Dendritic cell treated with granulocyte-macrophage colony-stimulating factor and Interleukin-4, amounts not matched to agents 40 ng/mL and 50 ng/mL, for 4 days (primary cell): Measurements from ENCODE around the gene CT47A1.
"Not testable (repeated sequence)": the region's sequence is repeated elsewhere in the genome, so short reads cannot be mapped to it uniquely, and the experiment has no call there.

Experiments
- H3K27ac Mint-ChIP-seq: one replicate; pipeline ENCODE4 v1.8.0; 2022; ENCODE audit warnings: mild to moderate bottlenecking, mixed read lengths
- H3K27me3 Mint-ChIP-seq: one replicate; pipeline ENCODE4 v1.8.0; 2022; ENCODE audit warnings: mild to moderate bottlenecking, mixed read lengths
- H3K36me3 Mint-ChIP-seq: one replicate; pipeline ENCODE4 v1.8.0; 2022; ENCODE audit warnings: low read depth, mixed read lengths
- H3K4me1 Mint-ChIP-seq: one replicate; pipeline ENCODE4 v1.8.0; 2022; ENCODE audit warnings: low read depth, mixed read lengths
- H3K4me3 Mint-ChIP-seq: one replicate; pipeline ENCODE4 v1.8.0; 2022; ENCODE audit warnings: mild to moderate bottlenecking, moderate library complexity, mixed read lengths
- H3K9me3 Mint-ChIP-seq: one replicate; pipeline ENCODE4 v1.8.0; 2022; ENCODE audit warnings: mixed read lengths
- intact Hi-C: fragments of 100-400 bp; cut with micrococcal nuclease; formaldehyde crosslinking; loops from one replicate; pipeline ENCODE4 v1.15.0; 2022

The CT47A1 gene

DNA sequence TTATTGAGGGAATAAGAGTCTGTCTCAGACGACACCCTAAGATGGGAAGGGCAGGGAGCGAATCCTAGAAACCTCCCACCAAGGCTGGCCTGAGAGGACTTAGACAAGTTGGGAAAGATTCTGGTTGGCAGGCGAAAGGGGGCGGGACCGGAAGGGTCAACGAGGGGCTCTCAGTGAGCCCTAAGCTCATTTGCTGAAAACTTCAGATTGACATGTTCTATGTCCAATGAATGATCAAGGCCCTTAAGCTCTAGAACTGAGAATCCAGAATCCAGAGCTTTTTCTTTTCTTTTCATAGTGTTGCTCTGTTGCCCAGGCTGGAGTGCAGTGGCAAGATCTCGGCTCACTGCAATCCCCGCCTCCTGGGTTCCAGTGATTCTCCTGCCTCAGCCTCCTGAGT lies at the start of gene CT47A1:
Gene CT47A1, minus strand, starts transcription at position 101 of the 400 bp plus-strand sequence. CDS start 231 bp downstream, outside the sequence.
- intact Hi-C loops, H3K9me3 Mint-ChIP-seq, H3K4me1 Mint-ChIP-seq, H3K27ac Mint-ChIP-seq, H3K4me3 Mint-ChIP-seq, H3K27me3 Mint-ChIP-seq, H3K36me3 Mint-ChIP-seq: not testable (repeated sequence)

DNA sequence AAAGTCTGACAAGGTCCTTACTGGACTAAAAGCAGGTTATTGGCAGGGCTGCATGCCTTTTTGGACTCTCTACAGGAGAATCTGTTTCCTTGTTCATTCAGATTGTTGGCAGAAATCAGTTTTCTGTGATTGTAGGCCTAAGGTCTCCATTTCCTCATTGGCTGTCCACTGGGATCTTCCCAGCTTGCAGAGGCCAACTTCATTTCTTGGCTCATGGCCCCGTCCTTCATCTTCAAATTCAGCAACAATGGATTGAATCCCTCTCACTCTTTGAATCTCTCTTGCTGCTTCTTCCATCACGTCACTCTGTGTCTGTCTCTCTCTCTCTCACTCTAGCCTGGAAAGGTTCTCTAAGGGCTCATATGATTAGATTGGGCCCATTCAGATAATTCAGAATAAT lies 47.0 kb upstream of the CT47A1 start:
- intact Hi-C loops: no loop called here
- H3K27ac Mint-ChIP-seq: no peak overlapping the region
- no peaks in the 10 kb centered on the region for H3K9me3 Mint-ChIP-seq
- no peaks in the 10 kb centered on the region for H3K27me3 Mint-ChIP-seq
- no peak overlapping the region for H3K4me3 Mint-ChIP-seq
- no peaks in the 10 kb centered on the region for H3K36me3 Mint-ChIP-seq
- no peaks in the 10 kb centered on the region for H3K4me1 Mint-ChIP-seq

DNA sequence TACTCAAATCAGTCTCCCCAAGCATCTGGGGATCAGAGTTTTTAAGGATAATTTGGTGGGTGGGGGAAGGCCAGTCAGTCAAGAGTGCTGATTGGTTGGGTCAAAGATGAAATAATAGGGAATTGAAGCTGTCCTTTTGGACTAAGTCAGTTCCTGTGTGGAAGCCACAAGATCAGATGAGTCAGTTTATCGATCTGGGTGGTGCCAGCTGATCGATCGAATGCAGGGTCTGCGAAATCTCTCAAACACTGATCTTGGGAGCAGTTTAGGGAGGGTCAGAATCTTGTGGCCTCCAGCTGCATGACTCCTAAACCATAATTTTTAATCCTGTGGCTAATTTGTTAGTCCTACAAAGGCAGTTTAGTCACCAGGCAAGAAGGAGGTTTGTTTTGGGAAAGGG lies 44.5 kb upstream of the CT47A1 start:
- Mint-ChIP-seq H3K27ac (no peak overlapping the region), H3K4me3 (no peak overlapping the region), H3K27me3 (no peaks in the 10 kb centered on the region), H3K9me3 (no peaks in the 10 kb centered on the region), H3K4me1 (no peaks in the 10 kb centered on the region), H3K36me3 (no peaks in the 10 kb centered on the region)
- intact Hi-C loops: no loop called here

DNA sequence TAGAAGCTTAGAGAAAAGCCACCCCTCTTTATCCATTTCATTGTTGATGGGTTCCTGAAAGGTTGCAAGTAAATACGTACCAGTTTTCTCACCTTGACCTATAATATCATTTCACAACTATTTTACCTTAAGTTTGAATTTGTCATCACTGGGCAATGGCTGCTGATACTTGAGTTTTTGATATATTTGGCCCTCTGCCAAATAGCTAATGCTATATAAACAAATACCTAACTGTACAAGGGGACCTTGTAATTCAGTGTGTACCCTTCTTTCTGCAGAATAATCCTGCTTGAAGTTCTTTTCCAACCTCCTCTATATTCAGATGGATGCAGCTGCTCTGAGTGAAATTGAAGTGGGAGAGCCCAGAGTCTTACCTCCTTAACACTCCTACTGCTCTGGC lies 42.9 kb upstream of the CT47A1 start:
- Mint-ChIP-seq H3K4me3 (no peak overlapping the region), H3K4me1 (no peaks in the 10 kb centered on the region), H3K36me3 (no peaks in the 10 kb centered on the region), H3K27me3 (no peaks in the 10 kb centered on the region), H3K27ac (no peak overlapping the region), H3K9me3 (no peaks in the 10 kb centered on the region)
- intact Hi-C loops: no loop called here

DNA sequence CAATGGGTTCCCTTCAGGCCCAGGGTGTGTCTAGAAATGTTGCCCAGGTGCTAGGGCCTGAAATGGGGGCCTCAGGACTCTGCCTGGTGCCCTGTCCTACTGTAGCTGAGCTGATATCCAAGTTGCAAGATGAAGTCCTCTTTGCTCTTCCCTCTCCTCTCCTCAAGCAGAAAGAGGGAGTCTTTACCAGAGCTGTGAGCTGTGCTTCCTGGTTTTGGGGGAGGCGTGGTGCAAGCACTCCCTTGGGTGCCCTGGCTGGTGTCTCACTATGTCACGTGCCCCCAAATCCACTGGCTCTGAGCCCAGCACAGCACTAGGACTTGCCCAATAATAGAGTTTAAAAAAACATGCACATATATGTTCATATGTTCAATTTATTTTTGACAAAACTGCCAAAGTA lies 29.3 kb upstream of the CT47A1 start:
- no peaks in the 10 kb centered on the region for H3K36me3 Mint-ChIP-seq
- intact Hi-C loops: no loop called here

DNA sequence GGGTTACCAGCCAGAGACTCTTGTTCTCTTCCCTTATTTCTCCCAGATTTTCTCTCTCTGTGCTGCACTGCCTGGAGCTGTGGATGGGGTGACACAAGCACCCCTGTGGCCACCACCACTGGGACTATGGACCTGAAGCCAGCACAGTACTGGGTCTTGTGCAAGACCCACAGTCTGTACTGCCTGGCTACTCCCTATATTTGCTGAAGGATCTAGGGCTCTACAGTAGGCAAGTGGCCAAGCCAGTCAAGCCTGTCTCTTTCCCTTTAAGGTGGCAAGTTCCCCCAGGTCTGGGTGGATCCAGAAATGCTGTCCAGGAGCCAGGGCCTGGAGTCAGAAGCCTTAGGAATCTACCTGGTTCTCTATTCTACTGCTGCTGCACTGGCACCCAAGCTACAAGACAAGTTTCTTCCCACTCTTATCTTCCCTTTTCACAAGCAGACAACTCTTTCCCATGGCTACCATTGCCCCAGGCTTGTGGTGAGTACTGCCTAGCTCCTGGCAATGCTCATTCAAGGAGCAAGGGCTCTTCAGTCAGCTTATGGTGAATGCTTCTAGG lies 28.4 kb upstream of the CT47A1 start:
- H3K9me3 Mint-ChIP-seq: peaks cover 10% of the 10 kb centered on the region
- H3K36me3 Mint-ChIP-seq: no peaks in the 10 kb centered on the region
- intact Hi-C loops: no loop called here
- no peaks in the 10 kb centered on the region for H3K4me1 Mint-ChIP-seq
- no peak overlapping the region for H3K4me3 Mint-ChIP-seq
- no peaks in the 10 kb centered on the region for H3K27me3 Mint-ChIP-seq
- H3K27ac Mint-ChIP-seq: no peak overlapping the region

More for the DNA sequence above, 29.3 kb upstream of the CT47A1 start:
- no peak overlapping the region for H3K27ac Mint-ChIP-seq
- peaks cover 10% of the 10 kb centered on the region for H3K9me3 Mint-ChIP-seq
- H3K4me3 Mint-ChIP-seq: no peak overlapping the region
- no peaks in the 10 kb centered on the region for H3K4me1 Mint-ChIP-seq
- H3K27me3 Mint-ChIP-seq: no peaks in the 10 kb centered on the region

DNA sequence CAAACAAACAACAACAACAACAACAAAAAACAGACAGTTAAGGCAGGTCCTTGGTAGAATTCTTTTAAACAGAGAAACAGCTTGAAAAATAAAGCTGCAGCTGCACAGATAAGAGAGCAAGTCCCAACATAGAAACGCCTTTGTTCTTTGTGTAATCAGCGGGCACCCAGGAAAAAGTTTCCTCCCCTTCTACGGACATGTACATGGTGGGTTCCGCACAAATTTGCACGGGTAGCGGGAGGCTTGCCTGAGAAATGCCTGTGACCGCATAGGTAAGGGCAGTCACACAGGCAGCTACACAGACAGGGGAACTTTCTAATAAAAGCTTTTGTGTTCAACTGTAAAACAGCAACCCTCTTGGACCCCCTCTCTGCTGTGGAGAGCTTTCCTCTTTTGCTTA lies 25.7 kb upstream of the CT47A1 start:
- Mint-ChIP-seq H3K4me3 (no peak overlapping the region), H3K36me3 (no peaks in the 10 kb centered on the region), H3K4me1 (no peaks in the 10 kb centered on the region), H3K27ac (no peak overlapping the region), H3K27me3 (no peaks in the 10 kb centered on the region), H3K9me3 (peaks cover 10% of the 10 kb centered on the region)
- intact Hi-C loops: no loop called here

DNA sequence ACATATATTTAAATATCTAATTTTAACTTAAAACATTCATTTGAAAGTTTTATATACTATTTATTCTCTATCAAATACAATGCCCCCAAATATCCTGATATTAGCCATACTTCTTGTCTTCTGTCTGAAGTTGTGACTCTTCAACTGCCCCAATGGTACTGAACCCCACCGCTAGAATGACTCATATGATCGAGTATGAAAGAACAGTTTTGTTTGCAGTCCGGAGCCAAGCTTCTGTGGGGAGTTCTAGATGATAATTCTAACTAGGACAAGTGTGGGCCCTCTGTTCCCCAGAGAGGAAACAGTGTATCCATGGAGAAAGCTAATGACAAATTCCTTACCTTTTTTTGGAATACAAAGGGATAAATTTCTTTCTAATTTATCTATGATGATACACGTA lies 24.7 kb upstream of the CT47A1 start:
- peaks cover 2% of the 10 kb centered on the region for H3K27me3 Mint-ChIP-seq
- peaks cover 10% of the 10 kb centered on the region for H3K9me3 Mint-ChIP-seq
- no peaks in the 10 kb centered on the region for H3K36me3 Mint-ChIP-seq
- H3K27ac Mint-ChIP-seq: no peak overlapping the region
- H3K4me1 Mint-ChIP-seq: no peaks in the 10 kb centered on the region
- intact Hi-C loops: no loop called here
- H3K4me3 Mint-ChIP-seq: no peak overlapping the region

DNA sequence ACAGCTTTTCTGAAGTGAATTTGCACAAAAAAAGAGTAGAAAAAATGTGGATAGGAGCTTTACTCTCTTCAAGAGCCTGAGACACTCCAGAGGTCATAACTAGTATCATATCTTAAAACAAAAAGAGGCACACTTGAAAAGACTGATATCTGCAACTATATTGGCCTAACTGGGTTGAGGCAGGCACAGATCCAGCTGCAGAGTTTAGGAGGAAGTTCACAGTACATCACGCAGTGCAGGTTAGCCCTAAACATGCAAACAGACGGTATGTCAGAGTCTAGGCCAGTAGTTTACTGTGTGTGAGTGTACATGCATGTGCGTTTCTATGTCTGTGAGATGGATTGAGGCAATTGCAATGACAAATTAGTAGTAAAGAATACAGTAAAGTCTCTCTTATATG lies 24.2 kb upstream of the CT47A1 start:
- Mint-ChIP-seq H3K9me3 (peaks cover 10% of the 10 kb centered on the region), H3K4me3 (no peak overlapping the region), H3K27me3 (peaks cover 2% of the 10 kb centered on the region), H3K36me3 (no peaks in the 10 kb centered on the region), H3K27ac (no peak overlapping the region), H3K4me1 (no peaks in the 10 kb centered on the region)
- intact Hi-C loops: no loop called here

DNA sequence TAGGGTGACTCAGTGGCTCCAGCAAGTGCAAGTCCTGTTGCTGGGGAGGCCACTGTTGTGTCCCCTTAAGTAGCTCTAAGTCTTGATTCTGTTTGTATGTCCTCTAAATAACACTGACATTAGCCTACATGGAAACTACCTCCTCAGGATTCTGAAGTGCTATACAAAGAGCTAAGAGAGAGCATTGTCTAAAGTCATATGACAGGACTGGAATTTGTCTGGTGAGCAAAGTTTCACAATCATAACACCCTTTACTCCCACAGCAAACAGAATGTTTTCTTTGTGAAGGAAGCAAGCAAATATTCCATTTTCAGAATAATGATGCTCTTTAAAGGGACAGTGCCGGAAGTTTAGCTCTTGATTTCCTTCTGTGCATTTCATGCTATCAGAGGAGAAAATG lies 23.4 kb upstream of the CT47A1 start:
- intact Hi-C loops: no loop called here
- no peak overlapping the region for H3K27ac Mint-ChIP-seq
- H3K9me3 Mint-ChIP-seq: peaks cover 2% of the 10 kb centered on the region
- H3K4me1 Mint-ChIP-seq: no peaks in the 10 kb centered on the region
- H3K36me3 Mint-ChIP-seq: no peaks in the 10 kb centered on the region
- H3K4me3 Mint-ChIP-seq: no peak overlapping the region
- peaks cover 2% of the 10 kb centered on the region for H3K27me3 Mint-ChIP-seq

DNA sequence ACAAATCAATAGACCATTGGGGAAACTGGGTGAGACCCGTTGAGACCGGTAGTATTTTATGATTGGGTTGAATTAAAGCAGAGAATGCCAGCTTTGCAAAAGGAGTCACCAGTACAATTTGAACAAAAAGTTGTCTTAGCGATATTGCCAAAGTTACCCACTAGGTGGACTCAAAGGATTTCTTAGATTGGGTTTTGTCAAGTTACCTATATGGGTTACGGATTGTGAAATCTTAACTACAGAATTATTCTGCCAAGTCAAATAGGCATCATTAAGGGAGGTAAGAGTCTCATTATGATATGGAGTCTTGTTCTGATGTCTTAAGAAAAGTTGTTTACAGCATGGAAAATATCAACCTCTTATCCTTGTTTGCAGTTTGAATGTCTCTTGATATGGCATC lies 15.0 kb upstream of the CT47A1 start:
- intact Hi-C loops: no loop called here
- H3K4me3 Mint-ChIP-seq: no peak overlapping the region
- H3K4me1 Mint-ChIP-seq: no peaks in the 10 kb centered on the region
- H3K9me3 Mint-ChIP-seq: no peaks in the 10 kb centered on the region
- no peaks in the 10 kb centered on the region for H3K36me3 Mint-ChIP-seq
- H3K27me3 Mint-ChIP-seq: no peaks in the 10 kb centered on the region
- H3K27ac Mint-ChIP-seq: no peak overlapping the region

DNA sequence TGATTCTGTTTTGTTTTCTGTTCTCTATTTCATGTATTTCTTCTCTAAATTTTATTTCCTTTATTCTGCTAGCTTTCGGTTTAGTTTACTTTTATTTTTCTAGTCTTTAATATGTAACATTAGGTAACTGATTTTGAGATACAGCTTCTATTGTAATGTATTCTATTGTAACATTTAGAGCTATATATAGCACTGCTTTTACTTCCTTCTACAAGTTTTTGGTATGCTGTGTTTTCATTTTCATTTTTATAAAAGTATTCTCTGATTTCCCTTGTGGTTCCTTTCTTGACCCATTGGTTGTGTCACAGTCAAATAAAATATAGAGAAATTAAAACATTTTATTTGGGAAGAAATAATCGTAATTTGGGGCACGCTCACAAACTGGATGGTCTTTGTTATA lies 13.9 kb upstream of the CT47A1 start:
- Mint-ChIP-seq H3K9me3 (no peaks in the 10 kb centered on the region), H3K36me3 (no peaks in the 10 kb centered on the region), H3K4me3 (no peak overlapping the region), H3K4me1 (no peaks in the 10 kb centered on the region), H3K27ac (no peak overlapping the region), H3K27me3 (no peaks in the 10 kb centered on the region)
- intact Hi-C loops: no loop called here

DNA sequence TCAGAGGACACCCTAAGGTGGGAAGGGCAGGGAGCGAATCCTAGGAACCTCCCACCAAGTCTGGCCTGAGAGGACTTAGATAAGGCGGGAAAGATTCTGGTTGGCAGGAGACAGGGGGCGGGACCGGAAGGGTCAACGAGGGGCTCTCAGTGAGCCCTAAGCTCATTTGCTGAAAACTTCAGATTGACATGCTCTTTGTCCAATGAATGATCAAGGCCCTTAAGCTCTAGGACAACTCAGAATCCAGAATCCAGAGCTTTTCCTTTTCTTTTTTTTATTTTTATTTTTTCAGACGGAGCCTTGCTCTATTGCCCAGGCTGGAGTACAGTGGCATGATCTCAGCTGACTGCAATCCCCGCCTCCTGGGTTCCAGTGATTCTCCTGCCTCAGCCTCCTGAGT lies 29.1 kb downstream of the CT47A1 start, which contains the start of gene CT47A7:
Gene CT47A7, minus strand, starts transcription at position 101 of the 400 bp plus-strand sequence. CDS start 255 bp downstream, outside the sequence.
- H3K4me1 Mint-ChIP-seq, H3K4me3 Mint-ChIP-seq, H3K9me3 Mint-ChIP-seq, intact Hi-C loops, H3K27me3 Mint-ChIP-seq, H3K36me3 Mint-ChIP-seq, H3K27ac Mint-ChIP-seq: not testable (repeated sequence)
